GM18909 (cell line): ENCODE results near the gene SDHAF3.
"Not testable (repeated sequence)": the region's sequence is repeated elsewhere in the genome, so short reads cannot be mapped to it uniquely, and the experiment has no call there.

Experiments used
- ATAC-seq: cut with Tn5 transposase; IDR thresholded peaks from one replicate; pipeline ENCODE4 v1.9.1; 2021; ENCODE audit warnings: mild to moderate bottlenecking; ENCODE audit not compliant: unreplicated experiment, poor library complexity

The SDHAF3 gene

GRCh38 chr7:97120713-97121457, 3.4 kb downstream of the SDHAF3 start:
- ATAC-seq: no peak

GRCh38 chr7:97123115-97123514, 5.6 kb downstream of the SDHAF3 start:
- not testable (repeated sequence) for ATAC-seq

- no peak for ATAC-seq
Measured at GRCh38 chr7:97126483-97127171, 9.1 kb downstream of the SDHAF3 start.

- ATAC-seq: no peak
Measured at GRCh38 chr7:97128736-97129135, 11.2 kb downstream of the SDHAF3 start.

GRCh38 chr7:97130417-97131139, 13.1 kb downstream of the SDHAF3 start:
- ATAC-seq: no peak

- ATAC-seq: no peak
Measured at GRCh38 chr7:97133159-97133558, 15.7 kb downstream of the SDHAF3 start.

- no peak for ATAC-seq
Measured at GRCh38 chr7:97138830-97139229, 21.3 kb downstream of the SDHAF3 start.

- ATAC-seq: no peak
Measured at GRCh38 chr7:97145068-97145467, 27.6 kb downstream of the SDHAF3 start.

- ATAC-seq: no peak
Measured at GRCh38 chr7:97149843-97150242, 32.3 kb downstream of the SDHAF3 start.

GRCh38 chr7:97155897-97156418, 38.5 kb downstream of the SDHAF3 start:
- ATAC-seq: no peak

GRCh38 chr7:97159984-97160383, 42.5 kb downstream of the SDHAF3 start:
- not testable (repeated sequence) for ATAC-seq

- ATAC-seq: not testable (repeated sequence)
Measured at GRCh38 chr7:97161609-97162008, 44.1 kb downstream of the SDHAF3 start.

GRCh38 chr7:97166308-97166707, 48.8 kb downstream of the SDHAF3 start:
- ATAC-seq: no peak

GRCh38 chr7:97167176-97167575, 49.7 kb downstream of the SDHAF3 start:
- no peak for ATAC-seq

- ATAC-seq: no peak
Measured at GRCh38 chr7:97167749-97168148, 50.3 kb downstream of the SDHAF3 start.

GRCh38 chr7:97174303-97174702, 56.8 kb downstream of the SDHAF3 start:
- no peak for ATAC-seq

GRCh38 chr7:97179454-97180104, 62.1 kb downstream of the SDHAF3 start:
- ATAC-seq: peak; percentile 80

- no peak for ATAC-seq
Measured at GRCh38 chr7:97187067-97187466, 69.6 kb downstream of the SDHAF3 start.

GRCh38 chr7:97196174-97196573, 78.7 kb downstream of the SDHAF3 start:
- ATAC-seq: not testable (repeated sequence)

GRCh38 chr7:97198596-97198995, 81.1 kb downstream of the SDHAF3 start:
- ATAC-seq: no peak
